Activated CD4-positive, alpha-beta memory T cell treated with anti-CD3 and anti-CD28 coated beads, Interleukin-2, amount 10 ng/mL, durations not matched to agents 7 days and 5 days (primary cell): ENCODE data around the gene CASP9. TPM values are rescaled to one million over a fixed set of nuclear protein-coding genes. Genes with fewer than 3 reads are reported as not detected.
A peak's percentile ranks its signal among the peaks of the same experiment; 100 is the strongest.
"Not testable (repeated sequence)": the region's sequence is repeated elsewhere in the genome, so short reads cannot be mapped to it uniquely, and the experiment has no call there.

Experiments used
- CTCF ChIA-PET: fragments of 350-600 bp; sonication (Branson Sonifier 250); formaldehyde crosslinking; loops from one replicate; lab custom pipeline; 2021; ENCODE audit warnings: antibody characterized with exemption, inconsistent platforms; lab: Charles Lee
- POLR2A ChIA-PET: fragments of 350-600 bp; sonication (Branson Sonifier 250); formaldehyde crosslinking; loops from one replicate; lab custom pipeline; 2021; ENCODE audit warnings: antibody characterized with exemption; lab: Charles Lee
- DNase-seq: peaks from one replicate; pipeline ENCODE4 v3.0.0-alpha.2; 2020
- H3K27ac Mint-ChIP-seq: one replicate; pipeline ENCODE4 v1.8.0; 2021; ENCODE audit warnings: mild to moderate bottlenecking, mixed read lengths
- H3K27me3 Mint-ChIP-seq: one replicate; pipeline ENCODE4 v1.8.0; 2021; ENCODE audit warnings: mixed read lengths
- H3K36me3 Mint-ChIP-seq: one replicate; pipeline ENCODE4 v1.8.0; 2021; ENCODE audit warnings: low read depth, mixed read lengths
- H3K4me1 Mint-ChIP-seq: one replicate; pipeline ENCODE4 v1.8.0; 2021; ENCODE audit warnings: mixed read lengths
- H3K4me3 Mint-ChIP-seq: one replicate; pipeline ENCODE4 v1.8.0; 2021; ENCODE audit warnings: mild to moderate bottlenecking, mixed read lengths
- H3K9me3 Mint-ChIP-seq: one replicate; pipeline ENCODE4 v1.8.0; 2021; ENCODE audit warnings: mixed read lengths
- total RNA-seq, 2 experiments: library from RNA; stranded (reverse); gene quantifications; one replicate each; pipeline ENCODE4 v1.2.3, GENCODE V29; 2021

Gene CASP9
- total RNA-seq, 2 experiments from 2014 or later: 21.5 to 22.4 TPM

- CTCF ChIA-PET: not testable (repeated sequence)
These were observed 39.6 kb downstream of the CASP9 start for GRCh38 chr1:15484443-15484842.

GRCh38 chr1:15483971-15484370, 40.0 kb downstream of the CASP9 start:
- ChIA-PET POLR2A (no interaction called here), CTCF (no interaction called here)
- Mint-ChIP-seq H3K27me3 (no peaks in the 10 kb centered on the region), H3K4me3 (no peak overlapping the region), H3K27ac (no peak overlapping the region), H3K4me1 (peaks cover 2% of the 10 kb centered on the region), H3K9me3 (no peaks in the 10 kb centered on the region), H3K36me3 (peaks cover 2% of the 10 kb centered on the region)
- no peak for DNase-seq

More at GRCh38 chr1:15484443-15484842, 39.6 kb downstream of the CASP9 start:
- POLR2A ChIA-PET, H3K4me1 Mint-ChIP-seq, H3K27ac Mint-ChIP-seq, H3K27me3 Mint-ChIP-seq, H3K4me3 Mint-ChIP-seq, DNase-seq, H3K9me3 Mint-ChIP-seq, H3K36me3 Mint-ChIP-seq: not testable (repeated sequence)

GRCh38 chr1:15482983-15483543, 41.0 kb downstream of the CASP9 start:
- H3K4me1 Mint-ChIP-seq, H3K27ac Mint-ChIP-seq, CTCF ChIA-PET, H3K27me3 Mint-ChIP-seq, DNase-seq, H3K4me3 Mint-ChIP-seq, H3K36me3 Mint-ChIP-seq, POLR2A ChIA-PET, H3K9me3 Mint-ChIP-seq: not testable (repeated sequence)

- H3K27ac Mint-ChIP-seq, H3K9me3 Mint-ChIP-seq, H3K27me3 Mint-ChIP-seq, H3K4me3 Mint-ChIP-seq, POLR2A ChIA-PET, CTCF ChIA-PET, H3K36me3 Mint-ChIP-seq, DNase-seq, H3K4me1 Mint-ChIP-seq: not testable (repeated sequence)
These were observed 41.6 kb downstream of the CASP9 start for GRCh38 chr1:15482455-15482854.

GRCh38 chr1:15479654-15480347, 44.2 kb downstream of the CASP9 start:
- H3K27me3 Mint-ChIP-seq: peaks cover 1% of the 10 kb centered on the region
- H3K36me3 Mint-ChIP-seq: peaks cover 2% of the 10 kb centered on the region
- H3K27ac Mint-ChIP-seq: no peak overlapping the region
- no peaks in the 10 kb centered on the region for H3K9me3 Mint-ChIP-seq
- ChIA-PET POLR2A (no interaction called here), CTCF (no interaction called here)
- peaks cover 2% of the 10 kb centered on the region for H3K4me1 Mint-ChIP-seq
- no peak overlapping the region for H3K4me3 Mint-ChIP-seq
- DNase-seq: no peak

GRCh38 chr1:15477646-15478212, 46.3 kb downstream of the CASP9 start:
- ChIA-PET POLR2A (no interaction called here), CTCF (interaction anchor here (1.0 kb wide), 1 partner anchor 18 kb away, joined by 4 read pairs; no protein-coding TSS in a partner anchor)
- Mint-ChIP-seq H3K27ac (no peak overlapping the region), H3K4me1 (no peaks in the 10 kb centered on the region), H3K4me3 (no peak overlapping the region), H3K27me3 (peaks cover 1% of the 10 kb centered on the region), H3K36me3 (no peaks in the 10 kb centered on the region), H3K9me3 (no peaks in the 10 kb centered on the region)
- DNase-seq: no peak

- Mint-ChIP-seq H3K27me3 (peaks cover 1% of the 10 kb centered on the region), H3K9me3 (no peaks in the 10 kb centered on the region), H3K4me1 (no peaks in the 10 kb centered on the region), H3K36me3 (no peaks in the 10 kb centered on the region), H3K4me3 (no peak overlapping the region), H3K27ac (no peak overlapping the region)
- POLR2A ChIA-PET: no interaction called here
- DNase-seq: no peak
- CTCF ChIA-PET: no interaction called here
These were observed 47.1 kb downstream of the CASP9 start for GRCh38 chr1:15476927-15477326.

GRCh38 chr1:15475752-15476314, 48.2 kb downstream of the CASP9 start, which contains the start of gene CELA2B:
CELA2B (plus strand) TSS chr1:15476104; CDS start chr1:15476126, 22 bp downstream.
- POLR2A ChIA-PET: no interaction called here
- Mint-ChIP-seq H3K36me3 (no peaks in the 10 kb centered on the region), H3K4me3 (no peak within 1 kb of the TSS), H3K27ac (no peak within 1 kb of the TSS), H3K9me3 (no peaks in the 10 kb centered on the region), H3K4me1 (no peaks in the 10 kb centered on the region), H3K27me3 (peaks cover 1% of the 10 kb centered on the region)
- DNase-seq: no peak
- CTCF ChIA-PET: no interaction called here

GRCh38 chr1:15472587-15472986, 51.4 kb downstream of the CASP9 start:
- DNase-seq: no peak
- ChIA-PET CTCF (no interaction called here), POLR2A (no interaction called here)
- Mint-ChIP-seq H3K9me3 (no peaks in the 10 kb centered on the region), H3K36me3 (no peaks in the 10 kb centered on the region), H3K4me1 (no peaks in the 10 kb centered on the region), H3K27ac (no peak overlapping the region), H3K4me3 (no peak overlapping the region), H3K27me3 (peaks cover 6% of the 10 kb centered on the region)

- H3K36me3 Mint-ChIP-seq, H3K4me3 Mint-ChIP-seq, POLR2A ChIA-PET, H3K27me3 Mint-ChIP-seq, H3K4me1 Mint-ChIP-seq, H3K9me3 Mint-ChIP-seq, CTCF ChIA-PET, H3K27ac Mint-ChIP-seq: not testable (repeated sequence)
- DNase-seq: peak; percentile 19
These were observed 52.3 kb downstream of the CASP9 start for GRCh38 chr1:15471723-15472122.

- CTCF ChIA-PET, H3K4me1 Mint-ChIP-seq: not testable (repeated sequence)
These were observed 52.9 kb downstream of the CASP9 start for GRCh38 chr1:15471067-15471466.

GRCh38 chr1:15469821-15470448, 54.1 kb downstream of the CASP9 start:
- POLR2A ChIA-PET: interaction anchor here (0.6 kb wide), 1 partner anchor 272 kb away, joined by 3 read pairs; the partner anchor contains the start of gene TMEM82
- H3K36me3 Mint-ChIP-seq: not testable (repeated sequence)

More at GRCh38 chr1:15471067-15471466, 52.9 kb downstream of the CASP9 start:
- H3K27me3 Mint-ChIP-seq, H3K36me3 Mint-ChIP-seq, H3K4me3 Mint-ChIP-seq, POLR2A ChIA-PET, H3K27ac Mint-ChIP-seq, H3K9me3 Mint-ChIP-seq, DNase-seq: not testable (repeated sequence)

GRCh38 chr1:15469361-15469760, 54.7 kb downstream of the CASP9 start:
- Mint-ChIP-seq H3K27ac (no peak overlapping the region), H3K27me3 (peaks cover 9% of the 10 kb centered on the region), H3K4me3 (no peak overlapping the region), H3K4me1 (no peaks in the 10 kb centered on the region), H3K9me3 (no peaks in the 10 kb centered on the region), H3K36me3 (no peaks in the 10 kb centered on the region)
- ChIA-PET POLR2A (interaction anchor here (0.6 kb wide), 1 partner anchor 273 kb away, joined by 3 read pairs; the partner anchor contains the start of gene TMEM82), CTCF (no interaction called here)
- DNase-seq: no peak

More at GRCh38 chr1:15469821-15470448, 54.1 kb downstream of the CASP9 start:
- DNase-seq, H3K27ac Mint-ChIP-seq, H3K27me3 Mint-ChIP-seq, CTCF ChIA-PET, H3K9me3 Mint-ChIP-seq, H3K4me1 Mint-ChIP-seq, H3K4me3 Mint-ChIP-seq: not testable (repeated sequence)
